NCI-H345 treated with DMSO at 0.1 percent for 48 hours (cell line): ENCODE measurements around the gene DPP4.
A peak's percentile ranks its signal among the peaks of the same experiment; 100 is the strongest.

Experiments used
- DNase-seq: peaks from one replicate; lab custom pipeline; 2025; ENCODE audit not compliant: unreplicated experiment; lab: John Stamatoyannopoulos, UW

Gene DPP4

GRCh38 chr2:162085090-162085891, 11.3 kb upstream of the DPP4 start:
- DNase-seq, result no peak

DNA sequence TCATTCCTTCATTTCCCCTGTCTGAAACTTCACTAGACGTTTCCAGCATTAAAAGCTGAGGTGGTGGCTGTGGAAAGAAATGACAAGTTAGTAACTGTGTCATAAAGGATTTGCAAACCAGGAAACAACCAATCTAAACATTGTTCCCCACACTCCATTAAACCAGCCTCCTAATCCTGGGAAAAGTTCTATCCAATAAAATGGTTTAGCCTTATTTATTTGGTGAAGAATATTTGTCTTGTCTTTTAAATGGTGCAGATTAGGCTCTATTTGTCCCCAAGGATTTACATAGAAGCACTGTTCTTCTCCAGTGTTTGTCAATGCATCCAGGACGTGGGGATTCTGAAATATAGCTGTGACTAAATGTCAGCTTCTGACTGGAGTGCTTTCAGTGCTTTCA, 10.5 kb upstream of the DPP4 start:
- DNase-seq, result no peak

DNA sequence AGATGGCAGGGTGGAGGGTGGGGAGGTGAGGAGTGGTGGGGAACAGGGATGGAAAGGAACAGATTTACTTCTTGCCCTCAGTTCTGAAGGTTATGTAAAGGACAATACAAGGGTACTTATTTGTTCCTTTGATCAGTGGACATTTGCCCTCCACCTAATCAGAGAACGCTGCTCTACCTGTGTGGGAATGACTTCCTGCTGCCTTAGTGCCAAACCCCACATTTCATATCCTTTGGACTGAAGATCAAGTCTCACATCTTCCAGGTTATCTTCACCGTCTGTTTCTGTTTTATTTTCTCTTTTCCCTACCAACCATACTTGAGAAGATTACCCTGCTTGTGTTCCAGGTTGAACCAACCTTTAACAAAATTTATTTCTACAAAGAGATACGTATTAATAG, 8.7 kb upstream of the DPP4 start:
- no peak for DNase-seq

GRCh38 chr2:162082036-162082435, 8.0 kb upstream of the DPP4 start:
- no peak for DNase-seq

- no peak for DNase-seq
These were observed 5.5 kb upstream of the DPP4 start for GRCh38 chr2:162079514-162079913.

DNA sequence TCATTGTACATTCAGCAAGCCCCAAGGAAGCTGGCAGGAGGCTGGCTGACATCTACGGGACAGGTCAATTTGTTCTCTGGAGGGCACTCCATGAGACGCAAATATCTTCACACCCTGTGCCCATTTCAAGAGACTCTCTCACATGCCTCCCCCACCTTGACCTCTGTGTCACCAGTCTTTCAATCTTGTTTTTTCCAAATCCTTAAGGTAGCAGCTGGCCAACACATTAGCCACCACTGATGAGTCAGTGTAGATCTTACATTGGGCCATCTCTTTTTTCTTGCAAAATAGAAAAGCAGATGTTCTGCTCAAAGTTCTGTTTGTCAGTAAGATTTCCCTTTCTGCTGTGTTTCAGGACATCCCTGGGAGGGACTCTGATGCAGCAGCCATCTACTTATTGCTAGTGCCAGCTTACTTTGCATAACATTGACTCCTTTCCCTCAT, 1.7 kb upstream of the DPP4 start:
- no peak for DNase-seq

- peak; percentile 76 for DNase-seq
These were observed 1.1 kb upstream of the DPP4 start for GRCh38 chr2:162074928-162075688.

DNA sequence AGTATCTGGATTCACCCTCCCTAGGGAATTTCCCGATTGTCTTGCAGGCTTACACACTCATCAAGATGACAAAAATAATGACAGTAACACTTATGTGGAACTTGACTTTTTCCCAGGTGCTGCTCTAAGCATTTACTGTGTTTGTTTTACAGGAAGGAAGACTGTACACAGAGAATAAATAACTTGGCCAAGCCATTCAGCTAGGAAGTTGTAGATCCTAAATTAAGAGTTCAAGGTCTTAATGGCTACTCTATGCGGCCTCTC, 549 bp upstream of the DPP4 start:
- peak; percentile 76 for DNase-seq

DNA sequence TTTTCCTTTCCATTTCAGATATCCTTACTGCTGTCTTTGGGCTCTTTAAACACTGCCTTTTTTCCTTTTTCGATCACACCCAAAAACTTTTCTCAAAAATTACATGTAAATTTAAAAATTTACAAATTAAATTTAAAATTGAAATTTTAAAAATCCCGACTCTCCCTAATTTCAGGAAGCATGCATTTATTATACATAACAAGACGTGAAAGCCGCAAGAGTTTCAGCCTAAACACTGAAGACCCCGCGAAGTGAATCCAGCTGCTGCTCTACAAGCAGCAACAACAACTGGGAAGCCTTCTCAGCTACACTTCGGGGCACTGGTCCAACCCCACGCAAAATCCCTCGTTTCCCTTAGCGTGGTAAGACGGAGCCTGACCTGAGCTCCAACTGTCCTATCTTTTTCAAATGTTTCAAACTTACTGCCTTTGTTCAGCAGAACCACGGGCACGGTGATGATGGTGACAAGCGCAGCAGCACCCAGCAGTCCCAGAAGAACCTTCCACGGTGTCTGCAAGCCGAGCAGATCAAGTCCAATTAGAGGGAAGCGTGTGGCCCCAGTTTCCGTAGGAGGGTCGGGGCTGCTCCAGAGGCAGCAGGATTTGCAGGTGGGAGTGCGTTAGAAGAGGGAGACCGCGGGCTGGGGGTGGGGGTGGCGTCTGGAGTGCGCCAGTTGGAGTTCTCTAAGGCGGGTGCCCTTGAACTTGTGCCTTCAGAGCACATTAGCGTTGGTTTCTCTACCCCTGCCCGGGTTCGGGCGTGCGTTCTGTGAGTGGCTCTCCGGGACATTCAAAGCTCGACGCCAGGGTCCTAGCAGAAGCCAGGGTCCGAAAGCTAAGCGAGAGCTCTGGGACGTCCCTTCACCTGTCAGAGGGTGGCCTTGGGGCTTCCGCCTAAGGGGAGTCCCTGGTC, 783 bp downstream of the DPP4 start:
- DNase-seq, result no peak

- no peak for DNase-seq
These were observed 1.8 kb downstream of the DPP4 start for GRCh38 chr2:162072181-162072702.

DNA sequence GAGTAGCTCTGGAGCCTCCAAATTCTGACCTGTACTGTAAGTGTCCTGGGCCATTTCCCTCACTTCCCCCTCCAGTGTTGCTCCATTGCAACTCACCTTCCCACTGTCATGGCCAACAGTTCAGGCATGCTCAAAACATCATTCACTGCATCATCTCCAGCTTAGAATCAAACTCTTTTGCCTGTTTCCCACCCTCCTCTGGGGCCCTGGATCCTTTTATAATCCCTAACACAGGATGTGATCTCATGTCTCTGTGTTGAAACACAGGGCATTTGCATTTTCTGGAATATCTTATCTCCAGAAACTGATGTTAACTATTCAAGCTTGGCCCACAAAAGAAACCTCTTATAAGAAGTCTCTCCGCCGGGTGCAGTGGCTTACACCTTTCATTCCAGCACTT, 3.0 kb downstream of the DPP4 start:
- DNase-seq, result no peak

DNA sequence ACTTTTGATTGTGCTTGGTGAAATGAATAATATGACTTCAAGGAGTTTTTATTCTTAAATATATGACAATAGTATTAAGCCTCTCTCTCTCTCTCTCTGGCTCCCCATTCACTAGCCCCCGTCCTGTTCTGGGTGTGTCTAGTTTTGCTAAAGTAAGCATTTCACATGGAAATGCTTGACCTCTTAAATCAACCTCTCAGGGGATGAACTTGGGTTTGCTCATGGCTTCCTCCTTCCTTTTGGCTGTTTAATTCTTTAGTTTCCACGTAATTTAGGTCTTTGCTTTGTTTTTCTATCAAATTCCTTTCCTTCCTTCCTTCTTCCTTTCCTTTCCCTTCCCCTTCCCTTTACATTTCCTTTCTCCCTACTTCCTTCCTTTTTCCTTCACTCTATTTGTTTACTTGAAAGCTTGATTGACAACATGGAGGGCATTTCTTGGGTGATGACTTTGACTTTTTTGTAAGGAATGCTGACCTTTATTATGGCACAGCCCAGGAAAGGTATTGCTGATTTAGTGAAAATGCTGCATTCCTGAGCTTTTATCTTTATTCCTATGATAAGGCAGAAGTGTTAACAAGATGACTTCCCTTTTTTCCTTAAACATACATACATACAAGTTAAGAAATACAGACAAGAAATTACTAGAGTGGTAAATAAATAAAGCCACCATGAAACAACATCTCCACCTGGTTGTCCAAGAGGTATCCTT, 3.6 kb downstream of the DPP4 start:
- no peak for DNase-seq

- DNase-seq, result no peak
These were observed 4.6 kb downstream of the DPP4 start for GRCh38 chr2:162069267-162069903.

DNA sequence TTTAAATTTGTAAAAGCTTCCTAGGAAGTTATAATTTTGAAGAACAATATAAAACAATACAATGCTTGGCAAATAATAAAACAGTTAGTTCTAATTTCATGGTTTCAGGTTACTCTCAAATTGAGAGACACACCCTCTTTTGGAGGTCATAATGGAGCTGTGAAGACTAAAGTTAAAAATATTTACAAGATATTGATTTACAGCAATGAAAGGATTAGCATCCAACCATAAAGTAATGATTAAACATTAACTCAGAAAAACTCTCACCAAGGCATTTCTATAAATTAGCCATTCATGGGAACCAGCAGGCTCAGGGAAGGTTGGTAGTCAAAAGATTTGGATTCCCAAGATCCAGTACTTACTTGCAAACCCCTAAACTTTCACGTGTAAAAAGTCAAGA, 6.4 kb downstream of the DPP4 start:
- DNase-seq, result no peak

- peak; percentile 28 for DNase-seq
These were observed 8.2 kb downstream of the DPP4 start for GRCh38 chr2:162065767-162066166.

DNA sequence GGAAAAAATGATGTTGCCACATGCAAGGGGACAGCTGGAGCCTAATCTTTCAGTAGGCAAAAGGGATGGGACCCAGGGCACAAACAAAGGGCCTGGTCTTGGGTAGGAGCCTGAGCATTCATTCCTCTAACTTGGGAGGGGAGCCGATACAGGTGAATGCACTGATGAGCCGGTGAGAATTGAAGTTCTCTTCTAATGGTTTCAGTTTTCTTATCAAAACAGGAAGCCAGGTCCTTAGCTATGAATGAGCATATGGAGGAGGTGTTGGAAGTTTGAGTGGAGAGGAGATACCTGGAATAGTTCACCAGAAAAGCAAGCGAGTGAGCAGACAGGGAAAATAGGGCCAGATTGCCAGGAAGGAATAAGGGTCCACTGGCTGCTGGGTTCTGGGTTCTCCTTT, 10.1 kb downstream of the DPP4 start:
- DNase-seq, result no peak

DNA sequence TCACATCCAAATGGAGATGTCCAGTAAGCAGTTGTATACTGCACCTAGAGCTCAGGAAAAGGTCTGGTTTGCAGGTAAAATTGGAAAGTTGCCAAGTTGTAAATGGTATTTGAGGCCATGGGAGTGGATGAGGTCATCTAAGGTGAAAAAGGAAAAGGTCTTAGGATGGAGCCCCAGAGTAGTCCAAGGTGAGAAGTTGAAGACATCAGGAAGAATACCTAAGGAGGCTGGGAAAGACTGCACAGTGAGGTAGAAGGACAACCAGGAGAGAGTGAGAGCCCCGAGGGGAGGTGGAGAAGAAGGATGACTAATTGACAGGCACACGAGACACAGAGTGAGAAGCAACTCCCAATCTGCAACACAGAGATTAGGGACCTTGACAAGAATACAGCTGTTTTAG, 10.7 kb downstream of the DPP4 start:
- no peak for DNase-seq

DNA sequence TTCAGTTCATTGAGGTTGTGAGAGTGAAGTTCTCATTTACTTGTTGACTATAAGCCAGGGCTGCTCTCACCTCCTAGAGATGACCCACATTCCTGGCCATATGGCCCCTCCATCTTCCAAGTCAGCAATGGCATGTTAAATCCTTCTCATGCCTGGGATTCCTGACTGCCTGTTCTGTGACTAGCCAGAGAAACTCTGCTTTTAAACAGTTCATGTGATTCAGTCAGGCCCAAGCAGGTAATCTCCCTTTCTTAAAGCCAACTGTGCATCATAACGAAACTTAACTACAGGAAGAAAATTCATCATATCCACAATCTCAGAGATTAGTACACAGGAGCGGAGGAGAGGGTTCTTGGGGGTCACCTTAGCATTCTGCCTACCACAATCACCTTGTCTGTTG, 11.5 kb downstream of the DPP4 start:
- no peak for DNase-seq

DNA sequence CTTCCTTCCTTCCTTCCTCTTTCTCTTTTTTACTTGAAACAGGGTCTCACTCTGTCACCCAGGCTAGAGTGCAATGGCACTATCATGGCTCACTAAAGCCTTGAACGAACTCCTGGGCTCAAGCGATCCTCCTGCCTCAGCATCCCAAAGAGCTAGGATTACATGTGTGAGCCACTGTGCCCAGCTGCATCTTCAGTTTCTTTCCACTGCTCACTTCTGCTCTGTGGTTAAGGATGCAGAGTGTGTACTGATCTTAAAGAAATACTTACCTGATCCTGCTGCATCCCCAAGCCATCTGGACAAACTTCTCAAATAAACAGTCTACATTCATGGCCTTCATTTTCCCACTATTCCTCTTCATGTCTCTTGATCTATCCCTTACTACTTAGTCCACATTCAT, 13.0 kb downstream of the DPP4 start:
- no peak for DNase-seq

DNA sequence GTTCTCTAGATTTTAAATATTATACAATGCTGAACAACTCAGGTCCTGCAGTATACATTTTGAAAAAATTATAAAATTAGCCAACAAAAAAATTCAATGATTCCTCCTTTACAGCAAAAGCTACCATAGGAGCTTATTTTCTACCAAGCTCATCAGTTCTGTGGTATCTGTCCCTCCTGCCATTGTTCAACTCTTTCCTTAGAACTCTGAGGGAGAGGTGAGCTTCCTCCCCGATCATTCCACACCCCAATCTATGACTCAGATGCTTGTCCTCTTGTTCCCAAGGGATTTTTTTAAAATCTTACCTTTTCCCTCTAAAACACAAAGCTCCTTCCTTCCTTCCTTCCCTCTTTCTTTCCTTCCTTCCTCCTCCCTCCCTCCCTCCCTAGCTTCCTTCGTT, 13.5 kb downstream of the DPP4 start:
- DNase-seq, result no peak
